ENCODE data around the gene PSMB10.
"Not testable (repeated sequence)": the region's sequence is repeated elsewhere in the genome, so short reads cannot be mapped to it uniquely, and the experiment has no call there.

Gene PSMB10

DNA sequence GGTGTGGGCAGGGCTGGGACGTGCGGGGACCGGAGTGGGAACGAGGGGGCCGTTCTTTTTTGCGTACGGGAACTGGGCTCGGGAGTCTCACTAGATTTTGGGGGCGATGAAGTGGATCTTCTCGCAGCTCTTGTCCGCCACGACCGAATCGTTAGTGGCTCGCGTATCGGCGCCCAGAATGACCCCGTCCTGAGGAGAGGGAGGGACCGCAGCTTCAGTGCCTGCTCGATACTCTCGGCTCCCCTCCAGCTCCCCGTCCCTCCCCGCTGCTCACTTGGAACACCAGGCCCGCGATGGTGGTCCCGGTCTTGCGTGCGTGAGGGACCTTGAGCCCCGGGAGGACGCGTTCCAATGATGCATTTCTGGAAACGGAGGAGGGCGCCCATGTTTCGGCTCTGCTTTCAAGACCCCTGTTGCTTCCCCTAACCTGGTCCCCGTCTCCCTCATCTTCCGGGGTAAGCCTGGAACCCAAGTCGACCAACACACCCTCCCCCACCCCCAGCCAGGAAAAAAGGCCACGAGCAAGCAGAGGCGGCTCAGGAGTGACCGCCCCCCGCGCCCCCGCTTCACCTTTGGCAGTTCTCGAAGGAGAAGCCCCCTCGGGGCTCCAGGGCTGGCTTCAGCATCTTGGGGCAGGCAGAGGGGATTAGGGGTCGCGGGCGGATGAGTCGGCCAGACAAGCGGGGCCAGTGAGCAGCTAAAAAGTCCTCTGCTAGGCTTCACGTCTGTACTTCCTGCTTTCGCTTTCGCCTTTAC, at the start of gene PSMB10:
Gene PSMB10 (minus strand): TSS at position 727 of the 756 bp plus-strand sequence. CDS start 101 bp downstream, at position 626.
- no peak for DNase-seq

DNA sequence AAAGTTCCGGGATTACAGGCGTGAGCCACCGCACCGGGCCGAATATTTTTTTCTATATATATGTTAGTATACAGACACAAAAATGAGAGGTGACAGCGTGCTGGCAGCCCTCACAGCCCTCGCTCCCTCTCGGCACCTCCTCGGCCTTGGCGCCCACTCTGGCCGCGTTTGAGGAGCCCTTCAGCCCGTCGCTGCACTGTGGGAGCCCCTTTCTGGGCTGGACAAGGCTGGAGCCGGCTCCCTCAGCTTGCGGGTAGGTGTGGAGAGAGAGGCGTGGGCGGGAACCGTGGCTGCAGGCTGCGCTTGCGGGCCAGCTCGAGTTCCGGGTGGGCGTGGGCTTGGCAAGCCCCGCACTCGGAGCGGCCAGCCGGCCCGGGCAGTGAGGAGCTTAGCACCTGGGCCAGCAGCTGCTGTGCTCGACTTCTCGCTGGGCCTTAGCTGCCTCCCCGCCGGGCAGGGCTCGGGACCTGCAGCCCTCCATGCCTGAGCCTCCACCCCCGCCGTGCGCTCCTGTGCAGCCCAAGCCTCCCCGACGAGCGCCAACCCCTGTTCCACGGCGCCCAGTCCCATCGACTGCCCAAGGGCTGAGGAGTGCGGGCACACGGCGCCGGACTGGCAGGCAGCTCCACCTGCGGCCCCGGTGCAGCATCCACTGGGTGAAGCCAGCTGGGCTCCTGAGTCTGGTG, 45.5 kb upstream of the PSMB10 start:
- DNase-seq: no peak

DNA sequence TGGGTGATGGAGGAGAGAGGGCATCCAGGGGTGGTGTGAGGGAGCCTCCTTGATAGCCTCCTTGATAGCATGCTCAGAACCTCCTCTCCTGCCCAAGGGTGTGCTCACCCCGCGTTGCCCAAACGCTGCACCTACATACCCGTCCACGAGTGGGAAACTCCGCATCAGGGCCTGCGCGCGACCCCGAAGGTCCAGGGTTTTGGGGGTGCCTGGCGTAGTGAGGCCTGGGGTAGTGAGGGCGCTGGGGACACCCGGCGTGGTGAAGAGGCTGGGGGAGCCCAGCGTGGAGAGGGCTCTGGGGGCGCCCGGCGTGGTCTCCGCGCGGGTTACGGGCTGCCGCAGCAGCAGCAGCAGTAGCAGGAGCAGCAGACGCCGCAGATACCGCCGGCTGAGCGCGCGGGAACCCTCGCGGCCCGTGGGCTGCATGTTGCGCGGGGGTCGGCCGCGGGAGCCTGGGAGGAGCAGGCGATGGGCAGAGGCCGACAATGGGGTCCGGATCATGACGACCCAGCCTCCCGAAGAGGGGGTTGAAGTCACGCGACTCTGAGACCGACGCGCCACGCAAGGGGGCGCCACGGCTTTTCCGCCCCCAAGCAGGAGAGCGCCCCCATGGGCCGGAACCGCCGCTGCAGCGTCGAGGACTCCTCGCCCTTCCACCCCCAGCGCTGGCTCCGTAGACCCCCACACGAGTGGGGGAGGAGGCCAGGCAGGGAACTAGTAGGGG, 43.5 kb upstream of the PSMB10 start, which contains the start of gene DPEP3:
Gene DPEP3 (minus strand): TSS at position 545 of the 724 bp plus-strand sequence. CDS start 119 bp downstream, at position 426.
- DNase-seq: no peak

DNA sequence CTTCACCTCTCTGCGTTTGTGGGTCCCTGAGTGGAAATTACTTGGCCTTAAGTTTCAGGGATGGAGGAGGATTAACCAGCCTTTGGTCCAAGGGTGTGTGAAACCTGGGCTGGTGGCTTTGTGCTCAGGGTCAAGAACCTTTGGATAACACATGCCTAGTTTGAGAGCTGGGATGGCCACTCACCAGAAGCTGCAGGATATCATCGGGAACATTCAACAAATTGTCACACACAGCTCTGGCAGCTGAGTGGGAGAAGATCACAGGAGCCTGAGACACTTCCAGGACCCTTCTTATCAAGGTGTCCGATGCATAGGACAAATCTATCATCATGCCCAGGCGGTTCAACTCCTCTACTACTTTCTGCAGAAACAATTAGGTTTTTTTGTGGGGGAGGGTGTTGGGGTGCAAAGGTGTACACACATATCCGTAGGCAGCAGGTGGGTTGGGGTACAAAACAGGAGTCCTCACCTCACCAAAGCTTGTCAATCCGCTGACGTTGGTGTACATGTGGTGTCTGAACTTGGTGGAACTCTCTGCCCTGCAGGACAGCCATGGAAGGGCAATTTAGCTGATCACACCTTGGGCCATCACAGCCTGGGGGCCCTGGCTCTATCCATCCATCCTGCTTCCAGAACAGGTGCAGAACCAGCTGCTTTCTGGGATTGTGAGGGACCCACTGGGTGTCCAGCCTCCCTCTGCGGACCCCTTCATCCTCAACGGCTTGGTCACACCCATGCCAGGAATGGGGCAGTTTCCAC, 41.0 kb upstream of the PSMB10 start:
- DNase-seq: no peak

DNA sequence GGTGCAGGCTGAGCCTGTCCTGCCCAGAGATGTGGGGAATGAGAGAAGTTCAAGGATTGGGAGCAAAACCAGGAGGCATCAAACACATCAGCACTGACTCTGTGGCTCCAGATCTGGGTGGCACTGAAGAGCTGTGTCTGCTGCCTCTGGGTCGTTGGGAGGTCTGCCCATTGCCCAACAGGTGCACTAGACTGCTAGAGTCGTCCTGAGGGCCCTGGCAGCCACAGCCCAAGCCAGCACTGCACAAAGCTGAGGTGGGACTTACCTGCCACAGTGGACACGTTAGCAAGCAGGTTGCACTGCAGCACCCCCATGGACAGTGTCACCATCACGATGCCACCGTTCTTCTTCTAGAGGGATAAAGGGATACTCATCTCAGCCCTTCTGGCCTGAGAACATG, 40.4 kb upstream of the PSMB10 start:
- no peak for DNase-seq

DNA sequence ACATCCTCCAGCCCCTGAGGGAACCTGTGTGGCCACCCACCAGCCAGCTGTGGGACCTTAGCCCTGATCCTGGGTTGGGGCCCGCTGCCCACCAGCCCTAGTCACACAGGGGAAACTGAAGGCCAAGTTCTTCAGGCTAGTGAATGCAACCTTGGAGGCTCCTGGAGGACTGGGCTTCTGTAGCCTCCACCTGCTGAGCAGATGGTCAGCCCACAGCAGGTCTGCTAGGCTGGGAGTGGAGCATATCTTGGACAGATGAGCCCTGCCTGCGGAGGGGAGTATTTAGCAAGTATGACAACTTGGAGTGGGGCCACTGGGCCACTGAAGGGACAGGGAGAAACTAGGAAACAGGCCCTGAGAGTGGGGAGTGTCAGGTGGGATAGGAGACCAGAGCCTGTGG, 39.6 kb upstream of the PSMB10 start:
- no peak for DNase-seq

DNA sequence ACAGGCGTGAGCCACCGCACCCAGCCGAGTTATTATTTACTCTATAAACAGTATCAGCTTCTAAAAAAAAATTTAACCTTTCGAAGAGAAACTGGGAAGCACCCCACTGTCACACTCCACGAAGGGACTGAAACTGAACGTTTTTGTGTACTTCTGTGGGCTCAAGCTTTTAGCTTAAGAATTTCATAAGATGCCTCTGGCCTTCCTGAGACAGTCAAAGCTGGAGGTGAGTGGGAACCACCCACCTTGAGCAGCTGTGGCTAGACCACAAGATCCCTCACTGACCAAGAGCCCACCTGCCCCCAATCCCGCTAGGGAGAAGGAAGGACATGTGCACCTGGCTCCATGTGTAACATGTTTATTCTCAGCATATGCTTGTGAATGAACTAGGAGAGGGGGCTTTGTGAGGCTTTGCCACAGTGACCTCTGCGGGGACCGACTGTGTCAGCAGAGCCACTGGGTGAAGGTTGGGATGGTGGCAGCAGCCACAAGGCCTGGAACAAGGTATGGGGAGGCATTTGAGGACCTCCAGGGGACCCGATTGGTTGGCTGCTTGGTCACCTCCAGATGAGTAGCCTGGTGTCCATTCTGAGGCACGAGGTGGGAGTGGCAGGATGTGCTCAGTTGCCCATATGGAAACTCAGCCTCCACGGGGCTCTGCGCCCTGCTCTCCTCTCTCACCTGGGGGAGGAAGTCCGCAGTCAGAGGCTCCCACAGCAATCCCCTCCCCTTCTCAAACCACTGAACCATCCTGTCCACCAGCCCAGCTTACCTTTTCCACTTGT, 38.9 kb upstream of the PSMB10 start:
- DNase-seq: no peak

DNA sequence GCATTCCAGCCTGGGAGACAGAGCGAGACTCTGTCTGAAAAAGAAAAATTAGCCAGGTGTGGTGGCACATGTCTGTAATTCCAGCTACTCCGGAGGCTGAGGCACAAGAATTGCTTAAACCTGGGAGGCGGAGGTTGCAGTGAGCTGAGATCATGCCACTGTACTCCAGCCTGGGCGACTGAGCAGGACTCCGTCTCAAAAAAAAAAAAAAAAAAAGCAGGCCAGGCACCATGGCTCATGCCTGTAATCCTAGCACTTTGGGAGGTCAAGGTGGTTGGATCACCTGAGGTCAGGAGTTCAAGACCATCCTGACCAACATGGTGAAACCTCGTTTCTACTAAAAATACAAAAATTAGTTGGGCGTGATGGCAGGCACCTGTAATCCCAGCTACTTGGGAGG, 35.6 kb upstream of the PSMB10 start:
- not testable (repeated sequence) for DNase-seq

DNA sequence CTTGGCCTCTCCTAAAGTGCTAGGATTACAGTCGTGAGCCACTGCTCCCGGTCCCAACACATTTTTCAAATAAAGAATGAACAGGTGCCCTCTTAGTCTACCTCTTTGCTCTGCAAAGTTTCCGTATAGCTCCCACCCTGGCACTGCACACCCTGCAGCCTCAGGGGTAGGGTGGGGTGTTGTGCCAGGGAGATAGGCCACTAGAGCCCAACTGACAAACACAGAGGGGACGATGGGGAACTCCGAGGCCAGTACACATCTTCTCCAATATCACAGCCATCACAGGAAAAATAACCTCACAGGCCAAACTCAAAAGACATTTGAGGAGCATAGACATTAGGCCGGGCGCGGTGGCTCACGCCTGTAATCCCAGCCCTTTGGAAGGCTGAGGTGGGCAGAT, 34.5 kb upstream of the PSMB10 start:
- DNase-seq: no peak

DNA sequence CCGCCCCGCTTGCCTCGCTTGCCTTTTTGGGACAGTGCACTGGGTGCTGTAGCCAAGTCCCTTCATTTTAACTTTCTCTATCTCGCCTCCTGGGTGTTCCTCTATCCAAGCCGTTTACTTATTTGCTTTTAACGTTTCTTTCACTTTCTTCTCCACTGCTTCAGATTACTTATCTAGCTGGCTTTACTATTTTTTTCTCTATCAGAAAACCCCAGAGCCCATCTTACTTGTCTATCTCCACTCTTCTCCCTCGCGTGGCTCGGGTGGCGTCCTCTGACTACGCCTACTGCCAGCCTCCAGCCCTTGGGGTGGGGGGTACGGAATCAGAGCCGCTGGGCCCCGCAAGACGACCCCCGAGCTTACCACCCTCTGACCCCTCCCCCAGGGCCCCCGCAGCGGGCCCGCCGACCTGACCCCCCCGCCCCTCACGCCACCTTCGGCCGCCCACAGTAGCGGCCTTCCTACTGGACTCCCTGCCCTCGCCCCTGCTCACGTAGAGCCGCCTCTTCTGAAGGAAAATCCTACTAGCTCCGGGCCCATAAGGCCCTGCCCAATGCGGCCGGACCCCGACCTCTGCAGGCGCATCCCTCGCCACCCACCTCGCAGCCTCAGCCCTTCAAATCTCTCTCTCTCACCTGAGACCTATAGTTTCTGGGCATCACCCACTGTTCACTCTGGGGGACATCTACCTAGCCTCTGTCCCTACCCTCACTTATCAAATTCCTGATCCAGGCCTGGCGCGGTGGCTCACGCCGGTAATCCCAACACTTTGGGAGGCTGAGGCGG, 32.8 kb upstream of the PSMB10 start:
- no peak for DNase-seq

DNA sequence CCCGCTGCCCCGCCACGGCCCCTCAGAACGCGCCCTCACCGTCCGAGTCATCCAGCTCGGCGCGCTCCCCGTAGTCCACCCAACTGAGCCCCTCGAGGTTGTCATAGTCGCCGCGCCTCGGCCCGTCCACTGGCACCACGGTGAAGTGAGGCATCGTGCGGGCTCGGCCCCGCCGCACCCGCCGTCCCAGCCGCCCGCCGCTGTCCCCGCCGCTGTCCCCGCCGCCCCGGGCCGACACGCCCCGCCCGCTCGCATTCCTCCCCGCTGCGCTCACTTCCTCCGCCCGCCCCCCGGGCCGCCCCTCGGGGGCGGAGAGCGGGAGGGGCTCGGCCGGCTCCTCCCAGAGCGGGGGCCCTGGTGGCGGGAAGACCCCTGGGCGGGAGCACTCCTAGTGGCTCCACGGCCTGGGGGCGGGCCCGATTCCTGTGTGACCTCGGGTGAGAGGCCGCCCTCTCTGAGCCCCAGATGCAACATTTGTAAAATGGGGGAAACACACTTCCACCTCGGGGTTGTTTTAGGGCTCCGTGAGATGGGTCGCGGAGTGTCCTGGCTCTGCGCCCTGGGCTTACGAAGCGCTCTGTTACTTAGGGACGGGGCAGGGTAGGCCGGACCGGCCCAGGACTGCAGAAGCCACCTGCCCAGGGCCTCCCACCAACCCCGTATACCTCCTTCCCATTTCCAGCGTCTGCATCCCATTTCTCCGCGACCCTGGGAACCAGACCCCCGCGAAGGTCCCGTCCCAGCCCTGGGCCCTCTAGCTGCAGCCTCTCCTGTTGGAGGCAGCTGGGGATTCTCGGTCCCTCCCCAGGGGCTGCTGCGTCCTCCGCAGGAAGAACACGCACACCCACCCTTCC, 32.0 kb upstream of the PSMB10 start, which contains the start of gene SLC12A4:
Gene SLC12A4 (minus strand): TSS at position 238 of the 854 bp plus-strand sequence. CDS start 84 bp downstream, at position 154.
- DNase-seq: peak; percentile 99

DNA sequence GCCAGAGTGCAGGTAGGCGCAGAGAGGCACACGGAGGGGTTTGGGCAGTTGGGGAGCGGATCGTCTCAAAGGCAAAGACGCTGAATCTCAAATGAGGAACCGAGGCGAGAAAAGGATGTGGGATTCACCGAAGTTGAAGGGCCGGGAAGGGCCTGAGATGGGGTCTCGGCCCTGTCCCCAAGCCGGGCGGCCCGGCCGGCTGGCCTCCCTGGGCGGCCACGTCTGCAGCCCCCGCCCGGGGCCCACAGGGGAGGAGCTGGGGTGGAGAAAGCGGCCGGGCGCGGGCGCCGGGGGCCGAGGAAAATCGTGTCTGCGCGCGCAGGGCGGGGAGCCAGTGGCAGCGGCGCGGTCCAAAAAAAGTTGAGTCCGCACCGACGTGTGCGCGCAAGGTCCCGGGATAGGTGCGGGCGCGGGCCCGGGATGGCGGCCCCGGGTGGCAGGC, 31.3 kb upstream of the PSMB10 start:
- no peak for DNase-seq

DNA sequence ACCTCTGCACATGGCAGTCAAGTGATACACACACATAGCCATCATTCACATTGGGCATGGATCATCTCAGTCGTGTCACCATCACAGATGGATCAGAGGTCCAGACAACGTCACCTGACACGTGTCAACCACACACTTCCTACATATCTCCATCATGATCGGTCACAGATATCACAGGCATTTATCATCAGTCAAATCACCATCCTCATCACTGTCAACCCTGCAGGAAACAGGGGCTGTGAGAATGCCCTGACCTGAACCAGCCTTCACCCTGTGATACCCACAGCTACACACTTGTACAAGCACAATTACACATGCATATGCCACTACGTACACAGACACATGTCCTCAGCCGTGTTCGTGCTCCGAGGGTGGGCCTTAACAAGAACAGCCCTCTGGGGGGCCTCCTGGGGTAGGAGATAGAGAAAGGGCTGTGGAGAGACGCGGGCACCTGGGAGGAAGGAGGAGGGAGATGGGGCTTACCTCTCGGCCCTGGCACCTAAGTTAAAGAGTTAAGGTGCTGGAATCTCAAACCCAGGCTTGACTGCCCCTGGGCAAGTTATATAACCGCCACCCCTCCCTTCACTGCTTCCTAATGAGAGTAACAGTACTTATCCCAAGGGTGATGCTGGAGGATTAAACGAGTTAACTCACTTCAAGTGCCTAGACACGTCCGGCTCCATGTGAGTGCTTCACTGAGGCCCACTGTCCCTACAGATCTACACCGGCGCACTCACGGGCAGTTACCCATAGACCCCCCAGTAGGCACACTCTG, 30.7 kb upstream of the PSMB10 start:
- no peak for DNase-seq

DNA sequence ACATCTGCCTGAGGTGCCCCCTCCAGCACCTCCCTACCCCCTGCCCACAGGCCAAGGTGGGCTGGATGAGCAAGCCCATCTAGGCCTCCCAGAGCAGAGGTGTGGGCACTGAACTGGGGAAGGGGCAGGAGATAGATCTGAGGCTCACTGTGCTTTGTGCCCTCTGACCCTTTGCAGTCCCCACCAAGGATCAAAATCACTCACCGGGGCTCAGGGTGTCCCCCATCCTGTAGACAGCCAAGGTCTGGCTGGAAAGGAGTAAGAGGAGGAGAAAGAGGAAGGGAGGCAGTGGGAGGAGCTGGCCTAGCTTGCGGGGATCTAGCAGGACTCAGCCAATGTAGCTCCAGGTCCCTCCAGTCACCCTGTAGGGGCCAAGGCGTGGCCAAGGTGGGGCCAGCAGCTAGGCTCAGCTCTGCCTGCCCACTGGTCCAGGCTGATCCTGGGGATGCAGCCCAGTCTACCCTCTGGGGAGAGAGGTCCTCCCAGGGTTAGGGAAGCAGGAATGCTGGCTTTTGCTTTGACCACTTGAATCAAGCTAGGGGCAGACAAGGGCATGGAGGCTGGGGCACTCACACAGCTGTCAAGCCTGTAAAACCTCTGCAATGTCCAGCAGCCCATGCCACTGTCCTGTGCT, 30.0 kb upstream of the PSMB10 start:
- peak; percentile 83 for DNase-seq

DNA sequence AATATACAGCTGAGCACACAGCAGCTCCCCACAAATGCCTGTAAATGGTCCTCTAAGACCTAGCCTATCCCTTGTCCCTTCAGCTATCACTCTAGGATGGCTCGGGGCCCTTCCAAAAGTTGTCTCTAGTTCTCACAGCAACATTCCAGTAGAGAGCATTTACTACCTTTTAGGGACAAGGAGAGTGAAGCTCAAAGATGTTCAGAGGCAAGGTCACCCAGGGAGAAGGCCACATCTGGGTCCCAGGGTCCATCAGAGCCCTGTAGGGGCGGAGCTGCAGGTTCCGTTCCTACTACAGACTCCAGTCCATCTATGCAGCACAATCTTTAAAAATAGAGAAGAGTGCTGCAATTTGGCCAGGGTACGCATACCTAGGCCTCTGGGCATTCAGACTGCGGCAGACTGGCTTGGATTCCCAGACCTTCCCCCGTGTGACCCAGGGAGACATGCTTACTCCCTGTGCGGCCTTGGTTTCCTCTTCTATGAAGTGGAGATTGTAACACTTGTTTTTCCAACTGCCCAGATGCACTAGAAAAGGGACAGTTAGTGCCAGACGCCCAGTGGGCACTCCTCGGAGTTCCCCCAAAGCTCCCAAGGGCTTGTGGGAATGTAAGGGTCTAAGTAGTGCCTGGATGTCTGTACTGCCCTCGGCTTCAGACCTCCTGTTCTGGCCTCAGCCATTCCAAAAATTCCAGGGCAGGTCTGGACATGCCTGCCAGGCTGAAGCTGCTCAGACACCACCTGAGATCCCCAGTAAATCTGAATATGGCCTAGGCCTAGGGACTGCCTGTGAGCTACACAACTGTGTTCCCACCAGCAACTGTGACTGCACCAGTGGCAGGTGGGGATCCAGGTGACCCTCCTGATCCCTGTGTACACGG, 29.3 kb upstream of the PSMB10 start:
- no peak for DNase-seq

DNA sequence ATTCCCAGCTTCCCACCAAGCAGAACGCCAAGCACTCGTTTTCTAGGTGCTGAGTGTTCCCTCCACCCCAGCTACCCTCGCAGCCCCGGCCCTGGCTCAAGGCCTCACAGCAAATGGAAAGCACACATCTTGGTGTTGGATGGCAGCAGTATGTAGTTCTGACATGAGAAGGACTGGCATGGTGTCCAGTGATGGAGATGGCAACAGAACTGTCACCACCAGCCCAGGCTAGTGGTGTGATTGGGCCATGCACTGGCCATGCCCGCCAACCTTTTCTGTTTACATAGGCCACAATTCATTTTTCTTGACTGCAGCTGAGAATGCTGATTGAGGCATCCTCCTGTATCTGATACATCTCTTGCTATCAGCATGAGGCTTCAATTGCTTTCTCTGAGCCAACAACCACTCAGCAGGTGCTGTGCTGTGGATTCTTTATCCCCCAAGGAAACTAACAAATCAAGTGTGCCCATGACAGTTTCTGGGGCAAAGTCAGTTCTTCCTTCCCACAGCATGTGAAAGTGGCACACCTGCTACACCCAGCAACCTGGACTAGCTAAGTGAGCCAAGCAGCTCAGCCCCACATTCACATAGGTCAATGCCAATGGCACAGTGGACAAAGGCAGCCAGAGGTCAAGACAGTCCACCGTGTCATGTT, 28.0 kb upstream of the PSMB10 start:
- DNase-seq: no peak
